ENCODE data around the gene PLB1. TPM values are rescaled to one million over a fixed set of nuclear protein-coding genes. Genes with fewer than 3 reads are reported as not detected.

PLB1 gene
- total and polyA plus RNA-seq, 4 experiments from 2014 or later, result 0.38 to 0.91 (median 0.82) TPM

DNA sequence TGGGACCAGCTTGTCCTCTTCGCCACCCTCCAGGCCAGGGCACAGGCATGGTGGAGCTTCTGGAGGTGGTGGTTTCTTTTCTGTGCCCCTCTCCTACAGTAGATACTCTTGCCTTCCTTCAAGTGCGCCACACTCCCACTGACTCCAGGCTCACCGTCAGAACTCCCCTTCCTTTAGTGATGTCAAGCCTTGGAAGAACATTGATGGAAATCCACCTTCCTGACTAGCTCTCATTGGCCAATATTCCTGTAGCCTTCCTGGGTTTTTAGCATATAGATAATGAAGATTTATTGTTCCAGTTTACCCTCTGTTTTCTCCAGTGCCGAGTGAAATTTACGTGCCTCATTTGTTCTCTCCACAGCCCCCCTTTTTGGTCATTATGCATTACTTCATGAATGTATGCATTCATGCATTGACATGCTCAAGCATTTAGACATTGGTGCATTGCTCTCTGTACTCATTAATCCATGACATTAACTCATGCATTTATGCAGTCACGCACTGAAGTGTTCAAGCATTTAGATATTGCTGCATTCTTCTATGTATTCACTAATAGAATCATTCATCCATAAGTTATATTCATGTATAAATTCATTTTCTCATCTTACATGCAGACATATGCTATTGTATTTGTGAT lies 37.3 kb downstream of the PLB1 start:
- Mint-ChIP-seq H3K9me3 (no peaks in the 10 kb centered on the region), H3K4me1 (peaks cover 0 to 2% (median under 1%) of the 10 kb centered on the region in 4 donors), H3K4me3 (no peak overlapping the region), H3K36me3 (no peaks in the 10 kb centered on the region), H3K27me3 (peaks cover 0 to 1% of the 10 kb centered on the region in 2 donors), H3K27ac (peak overlapping the region in 1 of 7 donors; percentile 43)
- intact Hi-C loops (cut with micrococcal nuclease), result no loop called here
- ChIA-PET POLR2A (ENCODE audit: partially characterized antibody) (no interaction called here), CTCF (ENCODE audit: partially characterized antibody) (interaction anchor here (0.5 kb wide), 1 partner anchor 106 kb away, joined by 4 read pairs; no protein-coding TSS in a partner anchor)
- Histone ChIP-seq H3K4me3 (ENCODE audit: low read length in 2 of 2) (no peak overlapping the region), H3K9me3 (ENCODE audit: control insufficient read depth in 1 of 2, low read length in 2 of 2) (no peaks in the 10 kb centered on the region), H3K4me1 (ENCODE audit: insufficient read depth, low read length) (no peaks in the 10 kb centered on the region), H3K27ac (ENCODE audit: low read depth, low read length) (no peak overlapping the region), H3K36me3 (ENCODE audit: insufficient read depth, low read length) (no peaks in the 10 kb centered on the region), H3K27me3 (ENCODE audit: insufficient read depth, low read length) (no peaks in the 10 kb centered on the region)
- DNase-seq, result no peak

GRCh38 chr2:28534817-28535216 lies 39.0 kb downstream of the PLB1 start:
- no peaks in the 10 kb centered on the region for H3K9me3 Mint-ChIP-seq
- ChIA-PET POLR2A (ENCODE audit: partially characterized antibody) (interaction anchor here (0.8 kb wide), 1 partner anchor 10 kb away, joined by 3 read pairs; no protein-coding TSS in a partner anchor), CTCF (ENCODE audit: partially characterized antibody) (no interaction called here)
- H3K27me3 Mint-ChIP-seq, result no peaks in the 10 kb centered on the region
- intact Hi-C loops (cut with micrococcal nuclease), result no loop called here
- no peaks in the 10 kb centered on the region for H3K36me3 ChIP-seq (ENCODE audit: insufficient read depth, low read length)
- no peak overlapping the region for H3K4me3 ChIP-seq (ENCODE audit: low read length in 2 of 2)
- peaks cover 0 to 2% (median under 1%) of the 10 kb centered on the region in 4 donors for H3K4me1 Mint-ChIP-seq
- H3K27ac ChIP-seq (ENCODE audit: low read depth, low read length), result no peak overlapping the region
- H3K36me3 Mint-ChIP-seq, result no peaks in the 10 kb centered on the region
- no peaks in the 10 kb centered on the region for H3K27me3 ChIP-seq (ENCODE audit: insufficient read depth, low read length)
- H3K9me3 ChIP-seq (ENCODE audit: control insufficient read depth in 1 of 2, low read length in 2 of 2), result no peaks in the 10 kb centered on the region
- no peak for DNase-seq
- H3K4me3 Mint-ChIP-seq, result no peak overlapping the region
- H3K4me1 ChIP-seq (ENCODE audit: insufficient read depth, low read length), result no peaks in the 10 kb centered on the region
- no peak overlapping the region for H3K27ac Mint-ChIP-seq

GRCh38 chr2:28538134-28538533 lies 42.3 kb downstream of the PLB1 start:
- Mint-ChIP-seq H3K9me3 (no peaks in the 10 kb centered on the region), H3K27me3 (no peaks in the 10 kb centered on the region), H3K27ac (no peak overlapping the region), H3K36me3 (no peaks in the 10 kb centered on the region), H3K4me1 (peaks cover 0 to 1% (median 0%) of the 10 kb centered on the region in 4 donors), H3K4me3 (no peak overlapping the region)
- ChIA-PET POLR2A (ENCODE audit: partially characterized antibody) (no interaction called here), CTCF (ENCODE audit: partially characterized antibody) (interaction anchor here (1.1 kb wide), 1 partner anchor 12 kb away, joined by 3 read pairs; no protein-coding TSS in a partner anchor)
- Histone ChIP-seq H3K36me3 (ENCODE audit: insufficient read depth, low read length) (no peaks in the 10 kb centered on the region), H3K27ac (ENCODE audit: low read depth, low read length) (no peak overlapping the region), H3K27me3 (ENCODE audit: insufficient read depth, low read length) (no peaks in the 10 kb centered on the region), H3K4me3 (ENCODE audit: low read length in 2 of 2) (no peak overlapping the region), H3K9me3 (ENCODE audit: control insufficient read depth in 1 of 2, low read length in 2 of 2) (no peaks in the 10 kb centered on the region), H3K4me1 (ENCODE audit: insufficient read depth, low read length) (no peaks in the 10 kb centered on the region)
- DNase-seq, result no peak
- intact Hi-C loops (cut with micrococcal nuclease), result no loop called here

- Mint-ChIP-seq H3K4me3 (no peak overlapping the region), H3K4me1 (no peaks in the 10 kb centered on the region), H3K9me3 (no peaks in the 10 kb centered on the region), H3K27ac (no peak overlapping the region), H3K36me3 (no peaks in the 10 kb centered on the region), H3K27me3 (no peaks in the 10 kb centered on the region)
- H3K9me3 ChIP-seq (ENCODE audit: control insufficient read depth in 1 of 2, low read length in 2 of 2), result no peaks in the 10 kb centered on the region
- ChIA-PET CTCF (ENCODE audit: partially characterized antibody) (no interaction called here), POLR2A (ENCODE audit: partially characterized antibody) (no interaction called here)
- no peaks in the 10 kb centered on the region for H3K36me3 ChIP-seq (ENCODE audit: insufficient read depth, low read length)
- no peak for DNase-seq
- H3K4me3 ChIP-seq (ENCODE audit: low read length in 2 of 2), result no peak overlapping the region
- H3K27me3 ChIP-seq (ENCODE audit: insufficient read depth, low read length), result no peaks in the 10 kb centered on the region
- H3K27ac ChIP-seq (ENCODE audit: low read depth, low read length), result no peak overlapping the region
- intact Hi-C loops (cut with micrococcal nuclease), result no loop called here
- no peaks in the 10 kb centered on the region for H3K4me1 ChIP-seq (ENCODE audit: insufficient read depth, low read length)
Measured at GRCh38 chr2:28538652-28539051, 42.8 kb downstream of the PLB1 start.

GRCh38 chr2:28539118-28539541 lies 43.3 kb downstream of the PLB1 start:
- ChIA-PET CTCF (ENCODE audit: partially characterized antibody) (no interaction called here), POLR2A (ENCODE audit: partially characterized antibody) (no interaction called here)
- Mint-ChIP-seq H3K4me1 (peaks cover 0 to 4% (median under 1%) of the 10 kb centered on the region in 4 donors), H3K27me3 (no peaks in the 10 kb centered on the region), H3K36me3 (no peaks in the 10 kb centered on the region), H3K4me3 (no peak overlapping the region), H3K9me3 (no peaks in the 10 kb centered on the region), H3K27ac (no peak overlapping the region)
- peaks cover 3% of the 10 kb centered on the region for H3K4me1 ChIP-seq (ENCODE audit: insufficient read depth, low read length)
- H3K27me3 ChIP-seq (ENCODE audit: insufficient read depth, low read length), result no peaks in the 10 kb centered on the region
- H3K4me3 ChIP-seq (ENCODE audit: low read length in 2 of 2), result no peak overlapping the region
- H3K27ac ChIP-seq (ENCODE audit: low read depth, low read length), result no peak overlapping the region
- H3K36me3 ChIP-seq (ENCODE audit: insufficient read depth, low read length), result no peaks in the 10 kb centered on the region
- no peaks in the 10 kb centered on the region for H3K9me3 ChIP-seq (ENCODE audit: control insufficient read depth in 1 of 2, low read length in 2 of 2)
- intact Hi-C loops (cut with micrococcal nuclease), result no loop called here
- DNase-seq, result no peak

- POLR2A ChIA-PET (ENCODE audit: partially characterized antibody), result no interaction called here
- H3K4me3 ChIP-seq (ENCODE audit: low read length in 2 of 2), result no peak overlapping the region
- peak overlapping the region in 3 of 7 donors; percentile 12 to 93 (median 46) for H3K27ac Mint-ChIP-seq
- no peaks in the 10 kb centered on the region for H3K36me3 Mint-ChIP-seq
- H3K27me3 Mint-ChIP-seq, result no peaks in the 10 kb centered on the region
- H3K4me1 ChIP-seq (ENCODE audit: insufficient read depth, low read length), result peaks cover 37% of the 10 kb centered on the region
- H3K4me3 Mint-ChIP-seq, result no peak overlapping the region
- H3K36me3 ChIP-seq (ENCODE audit: insufficient read depth, low read length), result no peaks in the 10 kb centered on the region
- no peak overlapping the region for H3K27ac ChIP-seq (ENCODE audit: low read depth, low read length)
- intact Hi-C loops (cut with micrococcal nuclease), result no loop called here
- no peak for DNase-seq
- CTCF ChIA-PET (ENCODE audit: partially characterized antibody), result no interaction called here
- no peaks in the 10 kb centered on the region for H3K27me3 ChIP-seq (ENCODE audit: insufficient read depth, low read length)
- H3K4me1 Mint-ChIP-seq, result peaks cover 16 to 45% (median 26%) of the 10 kb centered on the region in 4 donors
- no peaks in the 10 kb centered on the region for H3K9me3 Mint-ChIP-seq
- no peaks in the 10 kb centered on the region for H3K9me3 ChIP-seq (ENCODE audit: control insufficient read depth in 1 of 2, low read length in 2 of 2)
Measured at GRCh38 chr2:28543316-28544035, 47.6 kb downstream of the PLB1 start.

DNA sequence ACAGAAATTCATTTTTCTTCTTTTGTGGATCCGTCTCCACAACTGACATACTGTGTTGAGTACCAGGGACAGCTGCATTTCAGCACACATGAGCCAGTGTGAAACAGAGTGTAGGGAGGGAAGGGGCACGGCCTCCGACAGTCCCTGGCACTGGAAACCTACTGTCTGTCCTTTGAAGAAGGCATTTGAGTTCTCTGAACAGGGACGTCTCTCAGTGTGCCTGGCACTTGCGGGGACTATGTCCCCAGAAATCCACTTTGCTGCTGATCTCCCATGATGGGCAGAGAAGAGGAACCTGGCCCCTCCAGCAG lies 48.1 kb downstream of the PLB1 start:
- H3K27ac Mint-ChIP-seq, result peak overlapping the region in 5 of 7 donors; percentile 90 to 97 (median 93)
- no peaks in the 10 kb centered on the region for H3K9me3 Mint-ChIP-seq
- peaks cover 37% of the 10 kb centered on the region for H3K4me1 ChIP-seq (ENCODE audit: insufficient read depth, low read length)
- H3K36me3 Mint-ChIP-seq, result no peaks in the 10 kb centered on the region
- no peak overlapping the region for H3K4me3 ChIP-seq (ENCODE audit: low read length in 2 of 2)
- H3K27ac ChIP-seq (ENCODE audit: low read depth, low read length), result no peak overlapping the region
- peaks cover 16 to 50% (median 27%) of the 10 kb centered on the region in 4 donors for H3K4me1 Mint-ChIP-seq
- peak overlapping the region in 1 of 8 donors; percentile 84 for H3K4me3 Mint-ChIP-seq
- POLR2A ChIA-PET (ENCODE audit: partially characterized antibody), result interaction anchor here (0.8 kb wide), 1 partner anchor 9 kb away, joined by 3 read pairs; no protein-coding TSS in a partner anchor
- CTCF ChIA-PET (ENCODE audit: partially characterized antibody), result no interaction called here
- H3K27me3 ChIP-seq (ENCODE audit: insufficient read depth, low read length), result no peaks in the 10 kb centered on the region
- no peaks in the 10 kb centered on the region for H3K27me3 Mint-ChIP-seq
- intact Hi-C loops (cut with micrococcal nuclease), result no loop called here
- H3K9me3 ChIP-seq (ENCODE audit: control insufficient read depth in 1 of 2, low read length in 2 of 2), result no peaks in the 10 kb centered on the region
- no peaks in the 10 kb centered on the region for H3K36me3 ChIP-seq (ENCODE audit: insufficient read depth, low read length)
- no peak for DNase-seq

Measured in CD4-positive, alpha-beta memory T cell (primary cell).